ENCODE data around the gene ANKRD62.

GRCh38 chr18:12072996-12073395, 20.6 kb upstream of the ANKRD62 start:
- TF ChIP-seq CTCF (IDR thresholded peaks at IDR 0.05; ENCODE audit: insufficient read depth, low read length, poor library complexity, severe bottlenecking), result no peak
- no peak for TF ChIP-seq EZH2phosphoT487 (conservative IDR thresholded peaks at IDR 0.05; ENCODE audit: low read length)
